Measurements from ENCODE around the gene CBY1.

Gene CBY1

DNA sequence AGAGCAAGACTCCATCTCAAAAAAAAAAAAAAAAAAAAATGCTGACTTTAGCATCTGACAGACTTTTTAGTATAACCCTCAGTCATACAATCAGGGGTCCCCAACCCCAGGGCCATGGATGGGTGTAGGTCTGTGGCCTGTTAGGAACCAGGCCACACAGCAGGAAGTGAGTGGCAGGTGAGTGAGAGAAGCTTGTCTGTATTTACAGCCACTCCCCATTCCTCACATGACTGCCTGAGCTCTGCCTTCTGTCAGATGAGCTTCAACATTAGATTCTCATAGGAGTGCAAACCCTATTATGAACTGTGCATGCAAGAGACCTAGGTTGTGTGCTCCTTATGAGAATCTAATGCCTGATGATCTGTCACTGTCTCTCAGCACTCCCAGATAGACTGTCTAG lies 3.6 kb upstream of the CBY1 start:
- DNase-seq, result peak; percentile 14

DNA sequence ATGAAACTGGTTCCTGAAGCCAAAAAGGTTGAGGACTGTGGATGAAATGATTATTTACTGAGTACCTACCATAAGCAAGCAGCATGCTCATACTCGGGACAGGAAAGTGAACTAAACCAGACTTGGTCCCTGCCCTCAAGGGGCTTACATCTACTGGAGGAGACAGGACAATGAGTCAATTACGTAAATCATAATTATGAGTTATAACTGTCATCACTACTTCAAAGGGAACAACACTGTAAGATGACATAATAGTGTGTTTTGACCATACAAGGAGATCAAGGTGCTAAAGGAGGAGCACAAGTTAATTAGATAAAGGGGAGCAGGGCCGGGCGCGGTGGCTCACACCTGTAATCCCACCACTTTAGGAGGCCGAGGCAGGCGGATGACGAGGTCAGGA lies 2.7 kb upstream of the CBY1 start:
- DNase-seq, result no peak

DNA sequence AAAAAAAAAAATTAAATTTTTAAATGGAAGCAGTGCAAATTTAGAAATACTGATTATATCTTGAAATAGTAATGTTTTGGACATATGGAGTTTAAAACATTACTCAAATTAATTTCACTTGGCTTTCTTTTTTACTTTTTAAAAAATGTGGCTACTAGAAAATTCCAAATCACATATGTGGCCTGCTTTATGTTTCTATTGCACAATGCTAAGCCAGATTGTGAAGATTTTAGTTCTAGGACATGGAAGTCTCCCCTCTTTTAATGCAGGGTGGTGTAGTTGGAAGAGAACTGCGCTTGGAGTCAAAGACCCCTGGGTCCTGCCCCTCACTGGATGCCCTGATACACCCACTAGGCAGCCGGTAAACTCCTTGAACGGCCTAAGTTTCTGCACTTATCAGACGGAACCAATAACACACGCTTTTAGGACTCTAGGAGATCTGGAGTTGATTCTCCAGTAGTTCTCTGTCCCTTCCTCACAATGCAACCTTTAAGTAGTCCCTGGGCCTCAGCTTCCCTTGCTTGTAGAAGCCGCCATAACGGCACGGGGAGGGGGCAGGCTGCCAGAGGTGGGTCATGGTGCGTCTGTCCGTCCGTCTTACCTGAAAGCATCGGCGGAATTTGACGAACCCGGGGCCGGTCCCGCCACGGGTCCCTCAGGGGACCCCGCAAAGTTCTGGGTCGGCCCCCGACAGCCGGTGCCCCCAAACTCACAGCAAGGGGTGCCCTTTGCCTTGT lies 751 bp upstream of the CBY1 start:
- DNase-seq, result peak; percentile 79

DNA sequence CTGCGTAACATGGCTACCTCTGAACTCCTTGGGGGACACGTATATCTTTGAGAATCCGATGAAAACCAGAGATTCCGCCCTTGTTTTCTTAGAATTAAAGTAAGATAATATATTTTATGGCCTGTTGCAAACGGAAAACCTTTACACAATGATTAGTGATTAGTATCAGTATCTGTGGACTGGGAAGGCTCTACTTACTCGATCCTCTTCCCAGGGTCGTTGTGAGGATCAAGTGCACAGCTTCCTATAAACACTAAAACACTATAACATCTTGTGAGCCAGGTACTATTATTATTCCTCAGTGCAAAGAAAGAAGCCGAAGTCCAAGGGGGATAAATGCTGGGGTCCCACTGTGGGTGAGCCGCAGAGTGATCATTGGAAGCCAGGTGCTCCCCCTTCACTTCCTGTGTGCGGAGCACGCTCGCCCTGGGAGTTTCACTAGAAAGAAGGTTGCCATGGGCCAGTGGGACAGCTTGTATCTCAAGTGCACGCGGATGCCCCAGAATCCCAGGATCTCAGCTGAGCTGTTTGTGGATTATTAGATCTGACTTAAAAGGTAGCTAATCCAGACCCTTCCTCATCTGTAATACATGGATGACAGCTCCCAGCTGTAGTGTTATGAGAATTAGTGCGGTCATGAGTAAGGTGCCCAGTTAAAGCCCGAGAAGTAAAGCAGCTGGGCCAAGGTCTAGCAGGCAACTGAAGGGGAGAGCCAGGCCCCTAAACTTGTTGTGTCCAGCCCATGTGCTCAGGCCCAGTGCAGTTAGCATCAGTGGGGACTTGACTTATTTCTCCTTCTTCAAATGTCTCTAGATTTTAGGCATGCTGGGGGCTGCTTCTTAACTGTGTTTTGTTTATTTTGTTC lies 839 bp downstream of the CBY1 start:
- peak; percentile 74 for DNase-seq

DNA sequence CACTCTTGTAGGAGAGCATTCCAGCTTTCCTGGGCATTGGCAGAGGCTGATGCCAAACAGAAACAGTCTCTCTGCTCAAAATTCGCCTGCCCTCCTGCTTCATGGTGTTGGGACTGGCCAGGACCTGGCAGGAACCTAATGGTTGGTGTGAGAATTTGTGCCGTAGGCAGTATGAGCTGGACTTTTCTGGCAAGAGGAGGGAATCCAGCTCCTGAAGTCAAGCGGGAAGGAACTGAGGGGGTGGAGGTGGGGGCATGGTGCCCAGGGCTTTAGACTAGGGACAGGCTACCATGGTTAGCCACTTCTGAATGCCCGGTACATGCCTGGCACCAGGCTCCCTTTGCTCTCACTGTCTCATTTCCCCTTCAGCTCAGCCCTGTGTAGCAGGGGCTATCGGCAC lies 18.4 kb downstream of the CBY1 start:
- DNase-seq, result no peak

DNA sequence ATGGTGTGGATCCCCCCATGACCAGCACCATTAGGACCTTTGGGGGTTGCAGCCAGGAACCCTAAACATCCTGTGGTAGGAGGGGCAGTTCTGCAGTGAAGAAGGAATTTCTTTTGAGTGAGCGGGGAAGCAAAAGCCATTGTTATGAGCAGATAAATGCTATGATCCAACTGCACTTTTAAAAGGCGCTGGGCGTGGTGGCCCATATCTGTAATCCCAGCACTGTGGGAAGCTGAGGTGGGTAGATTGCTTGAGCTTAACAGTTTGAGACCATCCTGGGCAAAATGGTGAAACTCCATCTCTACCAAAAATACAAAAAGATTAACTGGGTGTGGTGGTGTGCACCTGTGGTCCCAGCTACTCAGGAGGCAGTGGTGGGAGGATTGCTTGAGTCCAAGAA lies 19.4 kb downstream of the CBY1 start:
- no peak for DNase-seq

DNA sequence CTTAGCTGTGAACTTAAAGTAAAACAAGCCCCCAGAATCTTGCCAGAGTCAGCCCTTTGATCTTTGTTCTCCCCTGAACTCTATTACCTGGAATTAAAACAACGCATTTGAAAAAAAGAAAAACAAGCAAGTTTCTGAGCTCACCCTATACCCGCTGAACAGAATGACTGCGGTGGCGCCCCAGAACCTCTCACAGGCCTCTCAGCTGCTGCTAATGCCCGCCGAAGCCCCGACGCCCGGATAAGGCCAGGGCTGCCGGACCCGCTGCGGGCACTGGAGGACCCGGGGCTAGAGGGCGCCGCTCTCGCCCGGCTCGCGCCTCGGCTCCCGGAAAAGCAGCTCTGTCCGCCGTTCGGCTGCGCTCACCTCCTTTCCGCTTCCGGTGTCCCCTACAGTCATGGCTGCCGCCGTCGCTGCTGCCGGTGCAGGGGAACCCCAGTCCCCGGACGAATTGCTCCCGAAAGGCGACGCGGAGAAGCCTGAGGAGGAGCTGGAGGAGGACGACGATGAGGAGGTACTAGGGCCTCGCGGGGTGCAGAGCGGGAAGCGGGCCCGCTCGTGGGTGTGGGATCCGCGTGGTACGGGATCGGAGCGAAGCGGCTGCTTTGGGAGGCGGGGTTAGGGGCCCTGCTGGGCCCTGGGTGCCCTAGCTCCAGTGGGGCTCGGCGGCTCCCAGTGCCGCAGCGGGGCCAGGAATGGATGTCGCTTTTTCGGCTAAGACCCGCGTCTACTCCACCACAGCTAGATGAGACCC lies 25.3 kb downstream of the CBY1 start, which contains the start of gene TOMM22:
Gene TOMM22, plus strand, starts transcription at position 376 of the 754 bp plus-strand sequence. Its CDS starts 22 bp downstream, at position 398.
- DNase-seq, result peak; percentile 95

DNA sequence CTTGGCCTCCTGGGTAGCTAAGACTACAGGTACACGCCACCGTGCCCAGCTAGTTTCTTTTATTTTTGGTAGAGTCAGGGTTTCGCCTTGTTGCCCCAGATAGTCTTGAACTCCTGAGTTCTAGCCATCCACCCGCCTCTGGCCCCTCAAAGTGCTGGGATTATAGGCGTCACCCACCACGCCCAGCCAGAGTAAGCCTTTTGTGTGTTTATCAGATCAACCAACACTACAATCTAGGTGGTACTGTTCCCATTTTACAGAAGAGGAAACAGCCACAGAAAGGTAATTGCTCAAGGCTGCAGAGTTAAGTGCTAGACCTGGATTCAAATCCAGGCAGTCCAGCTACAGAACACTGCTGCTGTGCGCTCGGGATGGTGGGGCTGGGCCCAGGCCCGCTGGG lies 28.5 kb downstream of the CBY1 start:
- no peak for DNase-seq

- DNase-seq, result no peak
Measured at GRCh38 chr22:38685761-38686160, 29.3 kb downstream of the CBY1 start.

GRCh38 chr22:38689651-38690050 lies 33.2 kb downstream of the CBY1 start:
- no peak for DNase-seq

DNA sequence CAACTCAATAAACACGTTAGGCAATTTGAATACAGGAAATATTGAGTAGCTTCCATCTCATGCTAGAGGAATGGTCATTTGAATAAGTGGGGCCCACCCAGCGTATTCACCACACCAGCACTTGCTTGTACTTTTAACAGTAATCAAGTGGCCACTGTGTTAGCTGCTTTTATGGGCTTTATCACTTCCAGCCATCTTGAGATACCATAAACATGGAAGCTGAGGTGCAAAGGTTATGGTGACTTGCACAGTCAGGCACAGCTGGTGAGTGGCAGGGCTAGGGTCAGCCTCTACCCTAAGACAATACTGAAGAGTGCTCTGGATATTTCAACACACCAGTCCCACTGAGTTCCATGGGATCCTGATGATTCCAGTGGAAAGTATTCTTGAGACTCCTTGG lies 37.6 kb downstream of the CBY1 start:
- DNase-seq, result no peak

- DNase-seq, result no peak
Measured at GRCh38 chr22:38694940-38695339, 38.5 kb downstream of the CBY1 start.

DNA sequence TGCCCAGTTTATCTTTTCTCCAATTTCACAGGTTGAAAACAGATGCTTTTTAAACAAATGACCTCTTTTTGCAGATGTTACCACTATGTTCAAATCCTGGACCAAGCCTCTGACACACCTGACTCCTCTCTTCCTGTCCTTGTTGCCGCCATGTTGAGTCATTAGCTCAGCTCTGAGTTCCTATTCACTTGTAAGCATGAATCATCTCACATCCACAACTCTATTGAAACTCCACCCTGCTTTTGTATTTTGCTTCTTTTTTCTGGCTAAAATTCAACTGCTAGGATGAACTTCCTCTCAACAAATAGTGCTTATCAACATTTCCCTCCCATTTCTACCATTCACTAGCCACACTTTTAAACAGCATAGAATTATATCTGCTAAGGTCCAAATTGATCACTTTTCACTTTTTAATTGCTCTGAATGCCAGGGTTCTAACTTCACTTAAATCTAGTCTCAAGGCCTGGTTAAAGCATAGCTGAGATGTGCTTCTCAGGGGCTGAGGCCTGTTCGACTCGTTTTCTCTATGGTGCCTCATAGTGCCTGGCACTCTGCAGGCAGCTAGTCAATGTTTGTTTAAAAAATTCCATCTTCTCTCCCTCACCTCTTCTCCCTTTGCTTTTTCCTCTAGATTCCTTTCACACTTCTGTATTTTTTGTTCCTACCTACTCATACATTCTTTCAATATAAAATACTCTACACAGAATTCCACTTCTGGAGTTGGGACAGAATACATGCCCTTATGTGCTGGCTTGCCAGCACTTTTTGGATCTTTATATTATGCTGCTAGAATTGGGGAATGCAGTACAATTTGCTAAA lies 40.4 kb downstream of the CBY1 start:
- DNase-seq, result peak; percentile 15

GRCh38 chr22:38697425-38698089 lies 41.1 kb downstream of the CBY1 start:
- DNase-seq, result no peak

DNA sequence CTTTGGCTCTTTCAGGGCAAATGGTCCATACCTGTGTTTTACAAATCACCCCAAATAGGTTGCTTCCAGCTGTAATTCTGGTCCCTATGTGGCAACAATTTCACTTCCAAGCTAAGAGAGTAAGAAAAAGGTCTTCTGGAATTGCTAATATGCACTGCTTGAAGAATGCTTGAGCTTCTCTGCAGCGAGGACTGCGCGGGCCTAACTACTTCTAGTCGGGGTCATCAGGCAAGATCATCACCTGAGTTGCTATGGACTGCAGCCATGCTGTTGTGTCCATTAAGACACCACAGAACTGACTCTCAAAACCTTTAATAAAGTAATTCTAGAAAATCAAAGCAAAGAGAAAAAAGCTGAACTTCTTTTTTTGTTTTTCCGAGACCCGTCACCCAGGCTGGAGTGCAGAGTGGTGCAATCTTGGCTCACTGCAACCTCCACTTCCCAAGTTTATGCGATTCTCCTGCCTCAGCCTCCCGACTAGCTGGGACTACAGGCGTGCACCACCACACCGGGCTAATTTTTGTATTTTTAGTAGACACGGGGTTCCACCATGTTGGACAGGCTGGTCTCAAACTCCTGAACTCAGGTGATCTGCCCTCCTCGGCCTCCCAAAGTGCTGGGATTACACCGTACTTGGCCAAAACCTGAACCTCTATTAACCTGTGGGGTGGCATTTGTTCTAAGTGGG lies 42.1 kb downstream of the CBY1 start:
- no peak for DNase-seq

DNA sequence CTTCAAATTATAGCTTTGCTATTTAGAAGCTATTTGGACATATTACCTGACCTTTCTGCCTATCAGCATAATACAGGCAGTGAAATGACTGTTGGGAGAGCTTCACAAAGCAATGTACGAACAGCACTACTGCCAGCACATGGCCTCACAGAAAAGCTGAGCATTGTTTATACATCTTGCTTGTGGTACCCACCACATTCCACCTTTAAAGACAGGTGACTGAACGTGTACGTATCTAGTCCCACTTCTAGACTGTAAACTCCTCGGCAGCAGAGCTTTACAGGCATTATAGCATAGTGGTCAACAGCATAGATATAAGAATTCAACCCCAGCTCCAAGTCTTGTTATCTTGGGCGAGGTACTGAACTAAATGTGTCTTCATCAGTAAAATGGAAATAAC lies 42.7 kb downstream of the CBY1 start:
- DNase-seq, result peak; percentile 21

GRCh38 chr22:38699784-38700183 lies 43.3 kb downstream of the CBY1 start:
- DNase-seq, result peak; percentile 44

- DNase-seq, result no peak
Measured at GRCh38 chr22:38700270-38700788, 43.9 kb downstream of the CBY1 start.

- DNase-seq, result peak; percentile 99
Measured at GRCh38 chr22:38700789-38701628, 44.6 kb downstream of the CBY1 start, which contains the start of gene JOSD1. Gene JOSD1 (minus strand): TSS chr22:38700943. CDS start chr22:38699987, 956 bp downstream.

- DNase-seq, result peak; percentile 58
Measured at GRCh38 chr22:38704654-38705234, 48.3 kb downstream of the CBY1 start.

Measured in NCI-H69 (cell line).